Activated naive CD4-positive, alpha-beta T cell treated with anti-CD3 and anti-CD28 coated beads, Interleukin-2, amount 50 U/mL, for 72 hours (primary cell): Measurements from ENCODE around the gene CLEC4M. TPM values are rescaled to one million over a fixed set of nuclear protein-coding genes. Genes with fewer than 3 reads are reported as not detected.
"Not testable (repeated sequence)": the region's sequence is repeated elsewhere in the genome, so short reads cannot be mapped to it uniquely, and the experiment has no call there.

Experiments
- ATAC-seq, 2 donors: fragments of 150-1000 bp; cut with Tn5 transposase; 2 replicates each; pipeline ENCODE4 v1.10.0; 2021; ENCODE audit warnings: mild to moderate bottlenecking in 2 of 2, moderate library complexity in 2 of 2
- DNase-seq, 2 donors: peaks; one replicate each; pipeline ENCODE4 v3.0.0; 2021 to 2022; ENCODE audit warnings: low spot score in 2 of 2
- H3K27ac Mint-ChIP-seq, 2 donors: one replicate each; pipeline ENCODE4 v1.8.0; 2022; ENCODE audit warnings: mild to moderate bottlenecking in 2 of 2, mixed read lengths in 2 of 2
- H3K36me3 Mint-ChIP-seq, 2 donors: one replicate each; pipeline ENCODE4 v1.8.0; 2022; ENCODE audit warnings: mixed read lengths in 2 of 2
- H3K9me3 Mint-ChIP-seq, 2 donors: one replicate each; pipeline ENCODE4 v1.8.0; 2022; ENCODE audit warnings: mixed read lengths in 2 of 2
- total RNA-seq, 2 donors: library from RNA; stranded (reverse); gene quantifications; one replicate each; pipeline ENCODE4 v1.2.3, GENCODE V29; 2022

Gene CLEC4M
- total RNA-seq, 2 donors from 2014 or later: not detected

DNA sequence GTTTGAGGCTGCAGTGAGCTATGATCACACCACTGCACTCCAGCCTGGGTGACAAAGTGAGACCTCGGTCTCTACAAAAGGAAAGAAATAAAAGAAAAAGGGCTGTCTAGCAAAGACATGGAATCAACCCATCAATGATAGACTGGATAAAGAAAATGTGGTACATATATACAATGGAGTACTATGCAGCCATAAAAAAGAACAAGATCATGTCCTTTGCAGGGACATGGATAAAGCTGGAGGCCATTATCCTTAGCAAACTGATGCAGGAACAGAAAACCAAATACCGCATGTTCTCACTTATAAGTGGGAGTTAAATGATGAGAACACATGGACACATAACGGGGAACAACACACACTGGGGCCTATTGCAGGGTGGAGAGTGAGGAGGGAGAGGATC lies 53.0 kb downstream of the CLEC4M start:
- Mint-ChIP-seq H3K36me3 (peaks cover 19 to 42% of the 10 kb centered on the region in 2 donors), H3K9me3 (peaks cover 9 to 26% of the 10 kb centered on the region in 2 donors)
- DNase-seq, ATAC-seq, H3K27ac Mint-ChIP-seq: not testable (repeated sequence)

DNA sequence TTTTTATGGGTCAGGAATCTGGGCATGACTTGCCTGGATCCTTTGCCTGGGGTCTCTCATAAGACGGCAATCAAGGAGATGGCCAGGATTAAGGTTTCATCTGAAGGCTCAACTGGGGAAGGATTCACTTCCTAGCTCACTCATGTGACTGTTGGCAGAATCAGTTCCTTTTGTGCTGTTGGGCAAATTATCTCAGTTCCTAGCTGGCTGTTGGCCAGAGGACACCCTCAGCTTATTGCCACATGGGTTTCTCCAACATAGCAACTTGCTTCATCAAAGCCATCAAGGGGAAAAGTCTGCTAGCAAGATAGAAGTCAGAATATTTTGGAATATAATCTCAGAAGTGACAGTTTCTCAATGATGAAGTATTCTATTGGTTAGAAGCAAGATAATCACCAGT lies 54.8 kb downstream of the CLEC4M start:
- Mint-ChIP-seq H3K9me3 (peaks cover 4 to 13% of the 10 kb centered on the region in 2 donors), H3K36me3 (peaks cover 6 to 30% of the 10 kb centered on the region in 2 donors), H3K27ac (no peak overlapping the region)
- no peak for ATAC-seq
- DNase-seq: no peak

DNA sequence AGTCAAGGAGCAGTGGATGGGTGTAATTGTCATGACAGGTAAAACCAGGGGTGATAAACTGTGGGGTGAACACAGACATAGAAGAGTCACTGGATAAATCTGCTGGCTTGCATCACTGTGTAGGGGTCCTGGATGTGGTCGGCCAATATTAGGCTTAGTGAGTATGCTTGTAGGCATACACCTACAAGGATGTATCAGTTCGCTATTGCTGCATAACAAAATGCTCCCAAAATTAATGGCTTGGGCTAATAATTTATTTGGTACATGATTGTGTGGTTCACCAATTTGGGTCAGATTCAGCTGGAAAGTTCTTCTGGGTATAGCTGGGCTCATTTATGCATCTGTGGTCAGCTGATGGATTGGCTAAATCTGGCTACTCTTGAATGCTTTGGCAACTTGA lies 55.8 kb downstream of the CLEC4M start:
- ATAC-seq: no peak
- DNase-seq: no peak
- Mint-ChIP-seq H3K27ac (no peak overlapping the region), H3K9me3 (peaks cover 4 to 13% of the 10 kb centered on the region in 2 donors), H3K36me3 (peaks cover 6 to 30% of the 10 kb centered on the region in 2 donors)

Other genes with a start within 250 kb of the CLEC4M start
- 10 to 100 TPM in 1 of 2 donors, under 1 TPM in 1; 0.59 to 11.1 TPM for gene ZNF358, start 247.1 kb upstream of the CLEC4M start, total RNA-seq
- 10 to 100 TPM; 10.3 to 11.0 TPM for gene MCOLN1, start 240.6 kb upstream of the CLEC4M start, total RNA-seq
- gene PNPLA6, start 227.5 kb upstream of the CLEC4M start, total RNA-seq: 100 to 1,000 TPM; 102 to 138 TPM
- under 1 TPM; 0.07 to 0.80 TPM for gene CAMSAP3, start 167.4 kb upstream of the CLEC4M start, total RNA-seq
- 10 to 100 TPM; 46.4 to 65.6 TPM for gene XAB2, start 133.7 kb upstream of the CLEC4M start, total RNA-seq
- 100 to 1,000 TPM; 101 to 108 TPM for gene PET100, start 133.4 kb upstream of the CLEC4M start, total RNA-seq
- gene PCP2, start 129.5 kb upstream of the CLEC4M start, total RNA-seq: 1 to 10 TPM; 1.8 to 4.2 TPM
- 100 to 1,000 TPM; 103 to 111 TPM for gene STXBP2, start 126.1 kb upstream of the CLEC4M start, total RNA-seq
- not detected for gene RETN, start 94.2 kb upstream of the CLEC4M start, total RNA-seq
- not detected for gene MCEMP1, start 86.2 kb upstream of the CLEC4M start, total RNA-seq
- 10 to 100 TPM; 58.9 to 84.4 TPM for gene TRAPPC5, start 82.4 kb upstream of the CLEC4M start, total RNA-seq
- gene FCER2, start 61.1 kb upstream of the CLEC4M start, total RNA-seq: under 1 TPM; 0.56 to 0.57 TPM
- gene CLEC4G, start 31.1 kb upstream of the CLEC4M start, total RNA-seq: not detected
- not detected for gene CD209, start 15.7 kb upstream of the CLEC4M start, total RNA-seq
- gene EVI5L, start 67.0 kb downstream of the CLEC4M start, total RNA-seq: 1 to 10 TPM; 4.6 to 7.8 TPM
- gene PRR36, start 111.1 kb downstream of the CLEC4M start, total RNA-seq: under 1 TPM; 0.20 to 0.97 TPM
- not detected for gene LRRC8E, start 125.3 kb downstream of the CLEC4M start, total RNA-seq
- 10 to 100 TPM; 38.4 to 55.3 TPM for gene MAP2K7, start 140.6 kb downstream of the CLEC4M start, total RNA-seq
- gene TGFBR3L, start 151.6 kb downstream of the CLEC4M start, total RNA-seq: 1 to 10 TPM; 3.3 to 5.8 TPM
- 10 to 100 TPM; 16.0 to 22.0 TPM for gene SNAPC2, start 157.1 kb downstream of the CLEC4M start, total RNA-seq
- under 1 TPM in 1 of 2 donors, not detected in 1; 0.78 TPM for gene CTXN1, start 162.9 kb downstream of the CLEC4M start, total RNA-seq
- gene TIMM44, start 180.4 kb downstream of the CLEC4M start, total RNA-seq: 10 to 100 TPM; 66.0 to 99.3 TPM
- 100 to 1,000 TPM; 121 to 146 TPM for gene ELAVL1, start 242.4 kb downstream of the CLEC4M start, total RNA-seq